Measurements from ENCODE around the gene CD7.

GRCh38 chr17:82314012-82314726 lies 3.2 kb downstream of the CD7 start:
- TF ChIP-seq YY1 (IDR thresholded peaks at IDR 0.05; ENCODE audit: low read depth) (no peak), TEAD4 (IDR thresholded peaks at IDR 0.05) (no peak), MAX (IDR thresholded peaks at IDR 0.05) (no peak), ZBTB7A (IDR thresholded peaks at IDR 0.05; ENCODE audit: low read depth) (no peak), RAD21 (IDR thresholded peaks at IDR 0.05; ENCODE audit: low read depth) (no peak), FOXM1 (IDR thresholded peaks at IDR 0.05; ENCODE audit: borderline replicate concordance, low read depth) (no peak), NFIC (IDR thresholded peaks at IDR 0.05) (no peak), EP300 (IDR thresholded peaks at IDR 0.05; ENCODE audit: borderline replicate concordance) (no peak)

Measured in Ishikawa (cell line).